Endometrium (tissue), 2 donors: ENCODE measurements around the gene DCTPP1.
"Not testable (repeated sequence)": the region's sequence is repeated elsewhere in the genome, so short reads cannot be mapped to it uniquely, and the experiment has no call there.

ENCODE experiments used
- FAIRE-seq: peaks from 2 replicates; lab custom pipeline; 2012; peaks lifted over from hg19 to GRCh38; lab: Jason Lieb, UNC
- donor health status: control.
- donor health status: control.

Gene DCTPP1

DNA sequence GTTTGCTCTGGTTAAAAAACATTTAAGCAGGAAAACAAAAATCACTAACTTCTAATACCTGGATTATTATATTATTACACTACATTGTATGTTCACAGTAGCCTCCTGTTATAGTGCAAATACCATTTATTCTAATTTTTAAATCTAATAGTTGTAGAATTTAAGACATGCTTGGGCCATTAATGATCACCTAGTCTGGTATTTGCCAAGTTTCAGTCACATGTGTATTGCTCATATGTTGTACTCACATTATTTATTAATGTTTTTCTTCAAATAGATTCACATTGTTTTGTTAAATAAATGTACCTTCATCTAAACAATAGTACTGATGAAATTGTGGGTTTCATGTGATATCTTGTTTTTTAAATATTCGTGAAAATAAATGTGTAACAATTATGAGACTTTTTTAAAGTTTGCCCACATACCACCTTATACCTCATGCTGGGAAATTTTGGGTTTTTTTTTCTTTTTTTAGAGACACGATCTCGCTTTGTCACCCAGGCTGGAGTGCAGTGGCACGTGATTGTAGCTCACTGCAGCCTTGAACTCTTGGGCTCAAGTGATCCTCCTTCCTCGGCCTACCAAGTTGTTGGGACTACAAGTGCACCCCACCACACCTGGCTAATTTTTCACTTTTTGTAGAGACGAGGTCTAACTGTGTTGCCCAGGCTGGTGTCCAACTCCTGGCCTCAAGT, 16.6 kb downstream of the DCTPP1 start:
- FAIRE-seq, result no peak

DNA sequence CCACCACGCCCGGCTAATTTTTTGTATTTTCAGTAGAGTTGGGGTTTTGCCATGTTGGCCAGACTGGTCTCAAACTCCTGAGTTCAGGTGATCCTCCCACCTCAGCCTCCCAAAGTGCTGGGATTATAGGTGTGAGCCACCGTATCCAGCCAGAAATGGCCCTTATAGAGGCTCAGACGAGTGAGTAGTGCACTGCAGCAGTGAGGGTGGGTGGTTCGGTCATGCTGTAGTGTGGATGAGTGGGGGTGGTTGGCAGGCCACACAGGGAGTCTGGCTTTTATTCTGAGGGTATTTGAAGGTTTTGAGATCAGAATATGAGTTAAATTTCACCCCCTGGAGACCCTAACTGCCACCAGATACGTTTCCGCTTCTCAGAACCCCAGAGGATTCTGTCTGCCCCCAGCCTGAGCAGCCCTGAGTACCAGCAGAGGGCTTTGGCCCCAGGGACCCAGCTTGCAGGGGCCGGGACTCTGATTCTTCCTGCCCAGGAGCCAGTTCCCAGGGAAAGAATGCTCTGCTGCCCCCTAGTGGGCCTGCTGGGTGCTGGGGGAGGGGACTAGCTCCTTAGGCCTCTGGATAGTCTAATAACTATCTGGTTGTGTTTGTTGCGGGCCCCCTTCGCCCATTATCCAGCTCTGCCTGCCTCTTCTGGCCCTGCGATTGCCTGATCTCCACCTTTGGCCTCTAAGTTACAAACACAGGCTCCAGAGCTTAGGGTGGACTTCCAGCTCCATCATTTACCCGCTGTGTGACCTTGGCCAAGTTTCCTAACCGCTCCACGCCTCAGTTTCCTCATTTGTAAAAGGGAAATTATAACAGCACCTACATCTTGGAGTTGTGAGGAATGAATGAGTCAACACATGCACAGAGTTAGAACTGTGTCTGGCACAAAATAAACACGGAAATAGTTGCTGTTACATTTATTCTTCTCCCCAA, 20.4 kb downstream of the DCTPP1 start:
- no peak for FAIRE-seq

DNA sequence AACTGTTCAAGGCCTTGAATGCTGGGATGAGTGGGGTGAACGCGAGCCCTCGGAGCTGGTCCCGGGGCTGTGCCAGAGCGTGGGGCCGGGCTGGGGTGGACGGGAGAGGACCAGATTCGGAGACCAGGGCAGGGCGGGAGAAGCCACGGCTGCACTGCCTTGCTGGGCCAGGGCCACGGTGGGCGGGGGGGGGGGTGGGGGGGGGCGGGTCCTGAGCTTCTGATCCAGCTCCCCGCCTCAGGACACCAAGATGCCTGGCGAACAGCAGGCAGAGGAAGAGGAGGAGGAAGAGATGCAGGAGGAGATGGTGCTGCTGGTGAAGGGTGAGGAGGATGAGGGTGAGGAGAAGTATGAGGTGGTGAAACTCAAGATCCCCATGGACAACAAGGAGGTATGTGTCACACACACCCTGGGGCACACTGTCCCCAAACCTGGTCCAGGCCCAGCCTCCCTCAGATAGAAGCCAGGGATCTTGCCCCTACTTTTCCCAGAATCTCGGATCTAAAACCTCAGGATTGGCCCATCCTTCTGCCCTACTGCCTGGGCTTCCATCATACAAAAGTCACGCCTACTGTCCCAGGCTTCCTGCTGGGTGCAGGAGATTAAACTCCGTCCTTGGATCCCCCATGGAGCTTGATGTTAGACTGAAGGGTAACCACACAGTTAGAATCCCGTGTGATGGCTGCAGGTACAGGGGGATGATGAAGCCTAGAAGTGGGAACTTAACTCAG, 21.9 kb downstream of the DCTPP1 start:
- FAIRE-seq, result no peak

DNA sequence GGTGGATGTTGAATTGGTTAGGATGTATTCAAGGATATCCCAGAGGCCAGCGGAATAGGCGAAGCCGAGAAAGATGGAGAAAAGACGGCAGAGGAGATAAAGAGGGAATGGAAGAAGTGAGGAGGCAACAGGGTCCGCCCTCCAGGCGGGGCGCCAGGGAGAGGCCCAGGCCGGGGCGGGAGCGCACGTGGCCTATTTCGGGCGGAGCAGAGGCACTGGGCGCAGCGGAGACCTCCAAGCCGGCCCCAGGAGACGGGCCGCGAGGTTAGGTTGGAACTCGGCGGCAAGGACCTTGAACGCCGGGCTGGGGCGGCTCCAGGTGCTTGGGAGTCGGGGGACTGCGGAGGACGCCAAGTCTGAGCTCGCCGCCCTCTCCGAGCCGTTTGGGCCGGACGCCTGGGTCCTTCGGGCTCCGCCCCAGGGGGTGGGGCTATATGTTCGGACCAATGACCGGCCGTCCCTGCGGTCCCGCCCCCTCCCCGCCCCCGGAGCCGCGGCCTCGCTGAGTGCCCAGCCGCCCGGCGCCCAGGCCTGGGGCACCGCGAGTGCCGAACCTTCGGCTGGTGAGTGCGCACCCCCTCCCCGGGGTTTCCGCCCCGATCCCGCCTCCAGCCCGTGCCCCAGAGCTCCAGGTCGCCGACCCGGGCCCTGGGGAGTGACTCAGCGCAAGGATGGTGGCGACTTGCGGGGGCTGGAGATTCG, 22.6 kb downstream of the DCTPP1 start, which contains the start of gene ZNF771:
Gene ZNF771 (plus strand): TSS at position 505 of the 702 bp plus-strand sequence. CDS start 448 bp downstream, outside the sequence.
- no peak for FAIRE-seq

DNA sequence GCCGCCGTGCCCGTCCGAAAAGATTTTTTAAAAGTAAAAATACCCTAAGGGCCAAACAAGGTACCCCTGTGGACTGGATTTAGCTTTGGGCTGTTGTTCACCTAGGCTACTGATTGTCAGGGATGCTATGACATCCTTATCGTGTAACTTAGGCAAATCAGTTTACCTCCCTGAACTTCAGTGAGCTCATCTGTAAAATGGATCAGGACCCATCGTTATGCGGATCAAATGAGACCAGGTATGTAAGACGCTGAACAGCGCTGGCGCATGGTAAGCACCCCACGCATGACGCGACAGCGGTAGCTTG, 23.1 kb downstream of the DCTPP1 start:
- FAIRE-seq, result no peak

DNA sequence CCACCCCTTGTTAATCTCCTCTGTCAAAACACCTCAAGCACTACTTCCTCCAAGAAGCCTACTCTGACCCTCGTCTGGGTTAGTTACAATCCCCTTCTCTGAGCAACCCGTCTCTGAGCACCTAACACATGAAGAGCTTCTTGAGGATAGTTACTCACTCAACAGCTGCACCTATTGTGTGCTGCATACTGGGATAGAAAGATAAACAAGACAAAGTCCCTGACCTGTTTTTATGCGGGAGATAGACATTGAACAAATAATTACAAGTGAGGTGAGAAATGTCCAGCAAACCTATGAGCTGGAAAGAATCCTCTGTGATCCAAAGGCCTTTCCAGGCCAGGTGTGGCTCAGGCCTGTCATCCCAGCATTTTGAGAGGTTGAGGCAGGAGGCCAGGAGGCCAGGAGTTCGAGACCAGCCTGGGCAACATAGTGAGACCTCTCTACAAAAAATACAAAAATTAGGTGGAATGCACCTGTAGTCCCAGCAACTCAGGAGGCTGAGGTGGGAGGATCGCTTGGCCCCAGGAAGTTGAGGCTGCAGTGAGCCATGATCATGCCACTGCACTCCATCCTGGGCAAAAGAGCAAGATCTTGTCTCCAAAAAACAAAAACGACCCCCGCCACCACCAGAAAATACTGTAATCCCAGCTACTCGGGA, 27.9 kb downstream of the DCTPP1 start:
- FAIRE-seq, result no peak

DNA sequence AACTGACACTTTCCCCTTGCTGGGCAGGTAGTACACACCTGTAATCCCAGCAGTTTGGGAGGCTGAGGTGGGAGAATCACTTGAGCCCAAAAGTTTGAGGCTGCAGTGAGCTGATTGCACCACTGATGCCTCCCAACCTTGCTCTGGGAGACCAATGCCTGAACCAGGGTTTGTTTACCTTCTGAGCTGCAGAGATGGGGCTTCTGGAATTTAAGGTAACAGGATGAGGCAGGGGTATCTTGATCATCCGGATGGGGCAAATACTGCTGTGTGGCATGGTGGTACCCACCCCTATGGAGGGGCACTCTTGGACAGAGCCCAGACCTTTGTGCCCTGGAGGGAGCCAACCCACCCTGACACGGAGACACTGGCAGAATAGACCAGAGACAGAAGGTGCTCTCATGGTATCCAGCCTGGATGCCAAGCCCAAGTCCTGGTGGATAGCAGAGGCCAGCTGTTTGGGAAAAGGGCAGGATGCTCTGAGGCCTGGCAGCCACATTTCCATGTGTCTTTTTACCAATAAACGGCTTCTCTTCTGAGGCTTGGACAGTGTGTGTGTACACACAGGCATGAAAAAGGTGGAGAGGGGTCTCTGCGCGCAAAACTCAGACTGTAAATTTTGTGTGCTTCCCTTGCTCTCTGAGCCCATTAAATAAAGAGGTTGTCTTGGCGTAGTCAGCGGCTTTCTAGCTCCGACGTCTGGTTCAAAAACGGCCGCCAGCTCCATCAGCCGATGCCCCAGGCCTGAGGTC, 30.2 kb downstream of the DCTPP1 start:
- FAIRE-seq, result no peak

DNA sequence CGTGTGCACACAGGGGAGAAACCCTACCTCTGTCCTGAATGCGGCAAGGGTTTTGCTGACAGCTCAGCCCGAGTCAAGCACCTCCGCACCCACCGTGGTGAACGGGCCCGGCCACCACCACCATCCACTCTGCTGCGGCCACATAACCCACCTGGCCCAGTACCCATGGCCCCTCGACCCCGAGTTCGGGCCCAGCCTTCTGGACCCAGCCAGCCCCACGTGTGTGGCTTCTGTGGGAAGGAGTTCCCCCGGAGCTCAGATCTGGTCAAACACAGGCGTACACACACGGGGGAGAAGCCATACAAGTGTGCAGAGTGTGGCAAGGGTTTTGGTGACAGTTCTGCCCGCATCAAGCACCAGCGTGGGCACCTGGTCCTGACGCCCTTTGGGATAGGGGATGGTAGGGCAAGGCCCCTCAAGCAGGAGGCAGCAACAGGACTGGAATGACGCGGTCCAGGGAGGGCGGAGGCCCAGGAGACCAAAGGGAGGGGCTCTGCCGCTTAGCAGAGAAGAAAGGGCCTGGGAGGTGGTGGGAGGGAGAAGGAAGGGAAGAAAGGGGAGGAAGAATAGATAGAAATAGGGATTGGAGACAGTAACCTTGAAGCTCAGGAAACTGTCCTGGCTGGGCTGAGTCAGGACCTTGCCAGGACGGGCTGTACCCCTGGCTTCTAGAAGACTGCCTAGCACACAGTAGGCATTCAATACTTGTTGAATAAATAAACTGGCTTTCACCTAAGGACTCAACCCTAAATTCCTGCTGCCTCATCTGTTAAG, 31.0 kb downstream of the DCTPP1 start:
- FAIRE-seq, result no peak

DNA sequence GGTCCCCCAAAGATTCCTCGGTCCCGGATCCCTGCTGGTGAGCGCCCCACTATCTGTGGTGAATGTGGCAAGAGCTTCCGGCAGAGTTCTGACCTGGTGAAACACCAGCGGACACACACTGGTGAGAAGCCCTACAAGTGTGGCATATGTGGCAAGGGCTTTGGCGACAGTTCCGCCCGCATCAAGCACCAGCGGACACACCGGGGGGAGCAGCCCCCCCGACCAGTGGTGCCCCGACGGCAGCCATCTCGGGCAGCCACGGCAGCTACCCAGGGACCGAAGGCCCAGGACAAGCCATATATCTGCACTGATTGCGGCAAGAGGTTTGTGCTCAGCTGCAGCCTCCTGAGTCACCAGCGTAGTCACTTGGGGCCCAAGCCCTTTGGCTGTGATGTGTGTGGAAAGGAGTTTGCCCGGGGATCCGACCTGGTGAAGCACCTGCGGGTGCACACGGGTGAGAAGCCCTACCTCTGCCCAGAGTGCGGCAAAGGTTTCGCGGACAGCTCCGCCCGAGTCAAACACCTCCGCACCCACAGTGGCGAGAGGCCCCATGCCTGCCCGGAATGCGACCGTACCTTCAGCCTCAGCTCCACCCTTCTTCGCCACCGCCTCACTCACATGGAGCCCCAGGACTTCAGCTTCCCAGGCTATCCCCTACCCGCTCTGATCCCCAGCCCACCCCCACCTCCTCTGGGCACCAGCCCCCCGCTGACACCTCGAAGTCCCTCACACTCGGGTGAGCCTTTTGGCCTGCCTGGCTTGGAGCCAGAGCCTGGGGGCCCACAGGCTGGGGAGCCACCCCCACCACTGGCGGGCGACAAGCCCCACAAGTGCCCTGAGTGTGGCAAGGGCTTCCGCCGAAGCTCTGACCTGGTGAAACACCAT, 31.8 kb downstream of the DCTPP1 start:
- no peak for FAIRE-seq

DNA sequence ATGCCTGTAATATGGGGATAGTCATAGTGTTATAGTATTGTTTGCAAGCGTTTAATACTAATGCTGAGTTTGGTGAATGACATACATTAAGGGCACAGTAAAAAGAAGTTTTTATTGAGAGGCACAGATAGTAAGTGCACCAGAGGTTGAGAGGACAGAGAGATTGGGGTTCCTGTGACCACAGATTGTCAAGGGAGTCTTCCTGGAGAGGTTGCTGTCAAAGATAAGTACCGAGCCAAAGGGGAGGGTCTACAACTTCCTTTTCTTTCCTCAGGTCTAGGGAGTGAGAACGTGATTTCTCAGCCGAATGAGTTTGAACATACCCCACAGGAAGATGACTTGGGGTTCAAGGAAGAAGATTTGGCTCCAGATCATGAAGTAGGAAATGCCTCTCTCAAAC, 32.8 kb downstream of the DCTPP1 start:
- no peak for FAIRE-seq

DNA sequence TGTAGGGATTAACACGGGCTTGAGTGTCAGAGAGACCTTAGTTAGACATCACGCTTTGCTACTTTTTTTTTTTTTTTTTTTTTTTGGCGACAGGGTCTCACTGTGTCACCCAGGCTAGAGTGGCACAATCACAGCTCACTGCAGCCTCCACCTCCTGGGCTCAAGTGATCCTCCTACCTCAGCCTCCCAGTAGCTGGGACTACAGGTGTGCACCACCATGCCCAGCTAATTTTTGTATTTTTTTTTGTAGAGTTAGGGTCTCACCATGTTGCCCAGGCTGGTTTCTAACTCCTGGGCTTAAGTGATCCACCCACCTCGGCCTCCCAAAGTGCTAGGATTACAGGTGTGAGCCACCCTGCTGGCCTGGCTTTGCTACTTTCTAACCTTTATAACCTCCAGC, 33.2 kb downstream of the DCTPP1 start:
- FAIRE-seq, result not testable (repeated sequence)

DNA sequence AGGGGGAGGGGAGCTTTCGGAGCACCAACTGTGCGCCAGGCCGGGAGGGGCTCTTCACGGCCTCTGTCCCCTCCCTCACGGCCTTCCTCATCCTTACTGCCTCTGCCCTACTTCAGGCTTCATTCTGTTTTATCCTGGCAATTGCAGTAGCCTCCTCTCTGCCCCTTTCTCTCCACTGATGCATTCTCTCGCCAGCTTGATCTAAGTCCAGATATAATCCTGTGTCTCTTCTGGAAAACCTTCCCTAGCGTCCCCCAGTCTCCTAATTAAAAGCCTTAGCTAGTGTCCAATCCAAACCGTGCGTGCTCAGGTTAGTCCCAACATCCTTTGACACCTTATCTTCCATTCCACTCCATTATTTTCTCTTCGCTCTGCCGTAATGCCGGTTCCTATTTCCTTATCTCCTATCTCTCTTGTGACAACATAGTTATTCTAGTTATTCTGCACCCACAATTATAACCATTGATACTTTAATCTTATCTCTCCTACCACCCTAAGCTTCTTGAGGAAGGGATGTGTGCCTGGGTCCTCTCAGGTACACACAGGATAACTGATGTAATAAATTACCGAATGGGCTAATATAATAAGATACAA, 33.7 kb downstream of the DCTPP1 start:
- FAIRE-seq, result no peak

DNA sequence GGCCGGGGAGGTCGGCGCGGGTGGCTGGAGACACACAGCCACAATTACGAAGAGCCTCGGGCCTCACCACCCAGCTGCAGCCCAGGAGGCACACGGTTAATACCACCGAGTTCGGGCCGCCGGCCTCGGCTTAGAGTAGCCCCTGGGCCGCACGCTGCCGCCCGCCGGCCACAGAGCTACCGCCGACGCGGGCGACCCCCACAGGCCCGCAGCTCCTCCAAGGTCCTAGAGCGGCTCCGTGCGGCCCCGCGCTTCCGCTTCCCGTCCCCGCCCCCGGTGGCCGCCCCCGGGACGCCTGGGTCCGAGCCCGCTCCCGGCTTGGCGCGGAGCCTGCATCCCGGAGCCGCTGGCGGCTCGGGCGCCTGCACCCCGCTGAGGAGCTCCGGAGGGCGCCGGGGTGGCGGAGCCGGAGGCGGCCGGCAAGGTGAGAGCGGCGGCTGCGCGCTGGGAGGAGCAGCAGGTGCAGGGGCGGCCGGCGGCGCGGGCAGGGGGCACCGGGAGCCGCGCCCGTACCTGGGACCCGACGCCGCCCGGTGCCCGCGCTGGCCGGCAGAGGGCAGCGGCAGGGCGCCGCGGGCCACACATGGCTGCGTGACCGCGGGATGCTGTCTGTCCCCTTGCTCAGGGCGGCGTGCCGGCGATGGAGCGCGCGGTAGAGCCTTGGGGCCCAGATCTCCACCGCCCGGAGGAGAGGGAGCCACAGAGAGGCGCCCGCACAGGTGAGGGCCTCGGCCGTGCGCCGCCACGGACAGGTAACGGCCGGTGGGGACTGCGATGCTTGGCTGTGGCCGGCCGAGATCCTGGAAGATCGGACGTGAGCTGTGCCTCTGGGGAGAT, 34.5 kb downstream of the DCTPP1 start, which contains the start of gene ZNF48:
Gene ZNF48 (plus strand): TSS at position 266 of the 837 bp plus-strand sequence. CDS start 375 bp downstream, at position 641.
- FAIRE-seq, result no peak

DNA sequence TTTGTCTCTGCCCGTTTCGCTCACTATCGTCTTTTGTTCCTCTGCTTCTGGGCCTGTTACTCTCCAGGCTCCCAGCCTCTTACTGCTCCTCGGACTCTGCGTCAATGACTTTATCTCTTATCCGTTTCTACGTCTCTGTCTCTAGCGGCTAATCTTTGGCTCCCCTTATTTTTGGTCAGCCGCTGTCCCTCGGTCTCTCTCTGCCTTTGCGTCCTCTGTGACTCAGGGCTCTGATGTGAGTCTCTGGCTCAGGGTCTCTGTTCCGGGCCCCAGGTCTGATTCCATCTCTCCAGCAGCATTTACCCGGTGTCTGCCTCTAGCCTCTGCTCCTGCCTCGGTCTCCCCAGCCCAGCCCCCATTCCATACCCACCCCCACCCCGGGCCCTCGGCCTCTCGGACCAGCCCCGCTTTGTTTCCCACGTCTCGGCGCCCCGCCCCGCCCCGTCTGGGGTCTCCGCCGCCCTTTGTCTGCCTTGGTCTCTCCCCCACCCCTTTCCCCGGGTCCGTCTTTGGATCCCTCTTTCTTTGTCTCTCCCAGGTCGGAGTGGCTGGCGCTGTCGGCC, 35.2 kb downstream of the DCTPP1 start:
- FAIRE-seq, result no peak

DNA sequence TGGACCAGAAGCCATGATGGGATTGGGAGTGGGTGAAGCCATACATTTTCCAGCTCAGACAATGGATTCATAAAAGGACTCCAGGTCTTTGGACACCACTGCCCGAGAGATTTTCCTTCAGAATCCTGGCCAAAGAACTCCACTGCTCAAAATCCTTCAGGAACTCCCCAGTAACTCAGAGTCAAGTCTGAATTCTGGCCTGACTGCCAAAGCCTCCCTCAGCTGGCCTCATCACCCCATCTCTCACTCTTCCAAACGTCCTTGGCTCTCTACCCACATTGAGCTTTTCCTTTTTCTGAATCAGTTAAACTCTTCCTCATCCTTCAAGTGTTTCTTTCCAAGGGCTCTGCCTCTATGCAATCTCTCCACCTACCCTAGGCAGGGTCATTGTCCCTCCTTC, 46.3 kb downstream of the DCTPP1 start:
- FAIRE-seq, result no peak

DNA sequence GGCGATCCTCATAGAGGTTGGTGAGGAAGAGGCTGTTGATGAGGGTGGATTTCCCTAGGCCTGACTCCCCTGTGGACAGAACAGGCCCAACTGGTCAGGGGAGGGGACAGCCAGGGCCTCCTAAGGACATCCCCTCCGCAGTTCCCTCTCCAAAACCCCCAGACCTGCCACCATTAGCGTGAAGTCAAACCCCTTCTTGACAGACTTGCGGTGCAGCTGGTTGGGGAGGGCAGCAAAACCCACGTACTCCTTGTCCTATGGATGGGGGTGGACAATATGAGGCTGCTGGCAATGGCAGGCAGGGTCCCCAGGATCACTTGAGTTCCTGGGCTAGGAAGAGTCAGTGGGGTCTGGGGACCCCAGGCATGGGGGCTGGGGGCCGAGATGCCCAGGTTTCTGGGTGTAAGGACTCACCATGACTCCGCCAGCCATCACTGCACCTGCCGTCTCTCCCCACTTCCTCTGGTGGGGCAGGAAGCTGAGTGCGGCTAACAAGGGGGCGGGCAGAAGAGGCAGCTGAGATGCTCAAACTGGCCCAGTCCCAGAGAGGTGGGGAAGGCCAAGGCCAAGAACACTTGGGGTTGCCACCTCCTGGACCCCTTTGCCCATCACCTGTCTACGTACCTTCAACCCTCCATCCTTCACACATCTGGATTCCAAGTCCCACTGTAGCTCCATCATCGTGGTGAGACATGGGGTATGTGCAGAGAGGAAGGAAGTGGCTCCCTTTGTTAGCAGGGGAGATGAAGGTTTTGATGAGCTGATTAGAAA, 47.5 kb downstream of the DCTPP1 start, which contains the start of gene SEPTIN1:
Gene SEPTIN1 (minus strand): TSS at position 451 of the 771 bp plus-strand sequence. CDS start 19 bp downstream, at position 432.
- no peak for FAIRE-seq
